Activated naive CD8-positive, alpha-beta T cell treated with anti-CD3 and anti-CD28 coated beads, Interleukin-2, amount 50 U/mL, for 24 hours (primary cell): ENCODE measurements around the gene TMEM132E.

Experiments used
- ATAC-seq: fragments of 150-1000 bp; cut with Tn5 transposase; one replicate; pipeline ENCODE4 v1.10.0; 2021
- DNase-seq: peaks from one replicate; pipeline ENCODE4 v3.0.0; 2021
- H3K27ac Mint-ChIP-seq: one replicate; pipeline ENCODE4 v1.8.0; 2021; ENCODE audit warnings: mild to moderate bottlenecking, mixed read lengths
- H3K27me3 Mint-ChIP-seq: one replicate; pipeline ENCODE4 v1.8.0; 2021; ENCODE audit warnings: mixed read lengths
- H3K36me3 Mint-ChIP-seq: one replicate; pipeline ENCODE4 v1.8.0; 2021; ENCODE audit warnings: low read depth, mixed read lengths
- H3K4me1 Mint-ChIP-seq: one replicate; pipeline ENCODE4 v1.8.0; 2021; ENCODE audit warnings: mixed read lengths
- H3K4me3 Mint-ChIP-seq: one replicate; pipeline ENCODE4 v1.8.0; 2021; ENCODE audit warnings: mild to moderate bottlenecking, moderate library complexity, mixed read lengths
- H3K9me3 Mint-ChIP-seq: one replicate; pipeline ENCODE4 v1.8.0; 2021; ENCODE audit warnings: mixed read lengths

Gene TMEM132E

GRCh38 chr17:34603974-34604373, 24.6 kb downstream of the TMEM132E start:
- no peaks in the 10 kb centered on the region for H3K9me3 Mint-ChIP-seq
- H3K27me3 Mint-ChIP-seq, result peaks cover 22% of the 10 kb centered on the region
- DNase-seq (no peak), ATAC-seq (no peak)
- no peaks in the 10 kb centered on the region for H3K4me1 Mint-ChIP-seq
- H3K4me3 Mint-ChIP-seq, result no peak overlapping the region
- no peaks in the 10 kb centered on the region for H3K36me3 Mint-ChIP-seq
- H3K27ac Mint-ChIP-seq, result no peak overlapping the region

- DNase-seq, result no peak
- Mint-ChIP-seq H3K4me1 (no peaks in the 10 kb centered on the region), H3K27me3 (peaks cover 39% of the 10 kb centered on the region), H3K36me3 (no peaks in the 10 kb centered on the region), H3K9me3 (no peaks in the 10 kb centered on the region), H3K4me3 (no peak overlapping the region), H3K27ac (no peak overlapping the region)
- no peak for ATAC-seq
These were observed 27.4 kb downstream of the TMEM132E start for GRCh38 chr17:34606763-34607162.

- Mint-ChIP-seq H3K27ac (no peak overlapping the region), H3K27me3 (peaks cover 42% of the 10 kb centered on the region), H3K4me1 (no peaks in the 10 kb centered on the region), H3K9me3 (no peaks in the 10 kb centered on the region), H3K36me3 (no peaks in the 10 kb centered on the region), H3K4me3 (no peak overlapping the region)
- ATAC-seq (no peak), DNase-seq (no peak)
These were observed 28.5 kb downstream of the TMEM132E start for GRCh38 chr17:34607917-34608316.

- Mint-ChIP-seq H3K36me3 (no peaks in the 10 kb centered on the region), H3K27me3 (peaks cover 42% of the 10 kb centered on the region), H3K27ac (no peak overlapping the region), H3K9me3 (no peaks in the 10 kb centered on the region), H3K4me3 (no peak overlapping the region), H3K4me1 (no peaks in the 10 kb centered on the region)
- DNase-seq (no peak), ATAC-seq (no peak)
These were observed 29.8 kb downstream of the TMEM132E start for GRCh38 chr17:34609210-34609609.

- Mint-ChIP-seq H3K9me3 (no peaks in the 10 kb centered on the region), H3K27ac (no peak overlapping the region), H3K27me3 (peaks cover 45% of the 10 kb centered on the region), H3K36me3 (no peaks in the 10 kb centered on the region), H3K4me1 (no peaks in the 10 kb centered on the region), H3K4me3 (no peak overlapping the region)
- no peak for ATAC-seq
- DNase-seq, result no peak
These were observed 30.7 kb downstream of the TMEM132E start for GRCh38 chr17:34610039-34610438.

- Mint-ChIP-seq H3K9me3 (no peaks in the 10 kb centered on the region), H3K27me3 (peaks cover 45% of the 10 kb centered on the region), H3K27ac (no peak overlapping the region), H3K4me3 (no peak overlapping the region), H3K36me3 (no peaks in the 10 kb centered on the region), H3K4me1 (no peaks in the 10 kb centered on the region)
- ATAC-seq, result no peak
- no peak for DNase-seq
These were observed 31.1 kb downstream of the TMEM132E start for GRCh38 chr17:34610506-34610905.

- H3K36me3 Mint-ChIP-seq, result no peaks in the 10 kb centered on the region
- H3K27me3 Mint-ChIP-seq, result peaks cover 34% of the 10 kb centered on the region
- ATAC-seq (no peak), DNase-seq (no peak)
- no peaks in the 10 kb centered on the region for H3K4me1 Mint-ChIP-seq
- H3K9me3 Mint-ChIP-seq, result no peaks in the 10 kb centered on the region
- no peak overlapping the region for H3K4me3 Mint-ChIP-seq
- no peak overlapping the region for H3K27ac Mint-ChIP-seq
These were observed 34.0 kb downstream of the TMEM132E start for GRCh38 chr17:34613064-34614019.

GRCh38 chr17:34614698-34615097, 35.3 kb downstream of the TMEM132E start:
- no peak overlapping the region for H3K4me3 Mint-ChIP-seq
- no peaks in the 10 kb centered on the region for H3K36me3 Mint-ChIP-seq
- H3K4me1 Mint-ChIP-seq, result no peaks in the 10 kb centered on the region
- DNase-seq, result no peak
- no peaks in the 10 kb centered on the region for H3K9me3 Mint-ChIP-seq
- H3K27ac Mint-ChIP-seq, result no peak overlapping the region
- peaks cover 23% of the 10 kb centered on the region for H3K27me3 Mint-ChIP-seq
- no peak for ATAC-seq

- H3K4me3 Mint-ChIP-seq, result no peak overlapping the region
- no peaks in the 10 kb centered on the region for H3K4me1 Mint-ChIP-seq
- peaks cover 16% of the 10 kb centered on the region for H3K27me3 Mint-ChIP-seq
- H3K9me3 Mint-ChIP-seq, result no peaks in the 10 kb centered on the region
- DNase-seq (no peak), ATAC-seq (no peak)
- no peaks in the 10 kb centered on the region for H3K36me3 Mint-ChIP-seq
- no peak overlapping the region for H3K27ac Mint-ChIP-seq
These were observed 35.9 kb downstream of the TMEM132E start for GRCh38 chr17:34615326-34615725.

GRCh38 chr17:34616148-34616547, 36.8 kb downstream of the TMEM132E start:
- H3K4me1 Mint-ChIP-seq, result no peaks in the 10 kb centered on the region
- peaks cover 10% of the 10 kb centered on the region for H3K27me3 Mint-ChIP-seq
- ATAC-seq, result no peak

GRCh38 chr17:34617398-34617797, 38.0 kb downstream of the TMEM132E start:
- no peaks in the 10 kb centered on the region for H3K36me3 Mint-ChIP-seq

More at GRCh38 chr17:34616148-34616547, 36.8 kb downstream of the TMEM132E start:
- H3K36me3 Mint-ChIP-seq, result no peaks in the 10 kb centered on the region
- no peak overlapping the region for H3K27ac Mint-ChIP-seq
- DNase-seq, result no peak
- H3K4me3 Mint-ChIP-seq, result no peak overlapping the region
- no peaks in the 10 kb centered on the region for H3K9me3 Mint-ChIP-seq

GRCh38 chr17:34619687-34620217, 40.4 kb downstream of the TMEM132E start:
- H3K9me3 Mint-ChIP-seq, result no peaks in the 10 kb centered on the region
- peaks cover 20% of the 10 kb centered on the region for H3K27me3 Mint-ChIP-seq
- H3K4me3 Mint-ChIP-seq, result no peak overlapping the region
- H3K36me3 Mint-ChIP-seq, result no peaks in the 10 kb centered on the region
- H3K4me1 Mint-ChIP-seq, result no peaks in the 10 kb centered on the region
- H3K27ac Mint-ChIP-seq, result no peak overlapping the region
- no peak for ATAC-seq
- DNase-seq, result no peak

More at GRCh38 chr17:34617398-34617797, 38.0 kb downstream of the TMEM132E start:
- ATAC-seq (no peak), DNase-seq (no peak)
- no peaks in the 10 kb centered on the region for H3K4me1 Mint-ChIP-seq
- H3K9me3 Mint-ChIP-seq, result no peaks in the 10 kb centered on the region
- no peak overlapping the region for H3K27ac Mint-ChIP-seq
- no peak overlapping the region for H3K4me3 Mint-ChIP-seq
- H3K27me3 Mint-ChIP-seq, result peaks cover 10% of the 10 kb centered on the region

GRCh38 chr17:34620458-34620857, 41.1 kb downstream of the TMEM132E start:
- ATAC-seq (no peak), DNase-seq (no peak)
- no peaks in the 10 kb centered on the region for H3K9me3 Mint-ChIP-seq
- H3K4me1 Mint-ChIP-seq, result no peaks in the 10 kb centered on the region
- H3K27ac Mint-ChIP-seq, result no peak overlapping the region
- no peaks in the 10 kb centered on the region for H3K36me3 Mint-ChIP-seq
- peaks cover 27% of the 10 kb centered on the region for H3K27me3 Mint-ChIP-seq
- no peak overlapping the region for H3K4me3 Mint-ChIP-seq

GRCh38 chr17:34622862-34623623, 43.7 kb downstream of the TMEM132E start:
- no peak for DNase-seq
- Mint-ChIP-seq H3K4me1 (peaks cover 2% of the 10 kb centered on the region), H3K27me3 (peaks cover 38% of the 10 kb centered on the region), H3K27ac (no peak overlapping the region), H3K36me3 (no peaks in the 10 kb centered on the region), H3K4me3 (no peak overlapping the region), H3K9me3 (no peaks in the 10 kb centered on the region)
- no peak for ATAC-seq
